Caki2 (cell line): Measurements from ENCODE around the gene HSD11B1L. TPM values are rescaled to one million over a fixed set of nuclear protein-coding genes. Genes with fewer than 3 reads are reported as not detected.
"Not testable (repeated sequence)": the region's sequence is repeated elsewhere in the genome, so short reads cannot be mapped to it uniquely, and the experiment has no call there.

Experiments
- DNase-seq: peaks from one replicate; pipeline ENCODE4 v3.0.0-alpha.2; 2015; ENCODE audit warnings: low read depth
- in situ Hi-C: cut with HindIII; loops from 2 replicates; pipeline ENCODE4 v1.10.0; 2016; ENCODE audit warnings: low sequenced_read_pairs, low pct_unique_long_range_greater_than_20kb, mixed read lengths
- total RNA-seq: library from RNA; depleted of rRNA; stranded (reverse); fragments of >200 nt; shearing (Covaris generic); gene quantifications from 2 replicates; pipeline ENCODE4 v1.2.3, GENCODE V29; 2014; ENCODE audit warnings: low replicate concordance

Gene HSD11B1L
- total RNA-seq, 1 experiment from 2014 or later, result 12.1 TPM

- DNase-seq, result no peak
- in situ Hi-C loops, result no loop called here
These were observed 14.3 kb downstream of the HSD11B1L start for GRCh38 chr19:5694956-5695648.

GRCh38 chr19:5695649-5696195, 14.9 kb downstream of the HSD11B1L start:
- DNase-seq, result no peak
- in situ Hi-C loops, result no loop called here

- no peak for DNase-seq
- in situ Hi-C loops, result no loop called here
These were observed 15.6 kb downstream of the HSD11B1L start for GRCh38 chr19:5696196-5697021.

- DNase-seq, result no peak
- in situ Hi-C loops, result no loop called here
These were observed 16.4 kb downstream of the HSD11B1L start for GRCh38 chr19:5697022-5697889.

- DNase-seq, result no peak
- in situ Hi-C loops, result no loop called here
These were observed 17.2 kb downstream of the HSD11B1L start for GRCh38 chr19:5697890-5698634.

- no peak for DNase-seq
- in situ Hi-C loops, result no loop called here
These were observed 18.0 kb downstream of the HSD11B1L start for GRCh38 chr19:5698635-5699422.

GRCh38 chr19:5700455-5701092, 19.7 kb downstream of the HSD11B1L start:
- DNase-seq, result no peak
- in situ Hi-C loops, result no loop called here

GRCh38 chr19:5702053-5702410, 21.2 kb downstream of the HSD11B1L start:
- in situ Hi-C loops, DNase-seq: not testable (repeated sequence)

GRCh38 chr19:5703819-5704818, 23.3 kb downstream of the HSD11B1L start:
- in situ Hi-C loops, result no loop called here
- no peak for DNase-seq

GRCh38 chr19:5705552-5705951, 24.7 kb downstream of the HSD11B1L start:
- in situ Hi-C loops, result no loop called here
- DNase-seq, result no peak

GRCh38 chr19:5706876-5707573, 26.2 kb downstream of the HSD11B1L start:
- in situ Hi-C loops, result no loop called here
- DNase-seq, result no peak

GRCh38 chr19:5707576-5708575, 27.0 kb downstream of the HSD11B1L start:
- in situ Hi-C loops, result no loop called here
- DNase-seq, result no peak

- in situ Hi-C loops, result no loop called here
- no peak for DNase-seq
These were observed 30.2 kb downstream of the HSD11B1L start for GRCh38 chr19:5711025-5711424.

GRCh38 chr19:5711713-5712161, 30.9 kb downstream of the HSD11B1L start:
- in situ Hi-C loops, result no loop called here
- DNase-seq, result no peak
